GM19452 (cell line): ENCODE data around the gene HERC4.

ENCODE experiments used
- ATAC-seq: cut with Tn5 transposase; IDR thresholded peaks from one replicate; pipeline ENCODE4 v1.9.1; 2021; ENCODE audit not compliant: unreplicated experiment

HERC4 gene

DNA sequence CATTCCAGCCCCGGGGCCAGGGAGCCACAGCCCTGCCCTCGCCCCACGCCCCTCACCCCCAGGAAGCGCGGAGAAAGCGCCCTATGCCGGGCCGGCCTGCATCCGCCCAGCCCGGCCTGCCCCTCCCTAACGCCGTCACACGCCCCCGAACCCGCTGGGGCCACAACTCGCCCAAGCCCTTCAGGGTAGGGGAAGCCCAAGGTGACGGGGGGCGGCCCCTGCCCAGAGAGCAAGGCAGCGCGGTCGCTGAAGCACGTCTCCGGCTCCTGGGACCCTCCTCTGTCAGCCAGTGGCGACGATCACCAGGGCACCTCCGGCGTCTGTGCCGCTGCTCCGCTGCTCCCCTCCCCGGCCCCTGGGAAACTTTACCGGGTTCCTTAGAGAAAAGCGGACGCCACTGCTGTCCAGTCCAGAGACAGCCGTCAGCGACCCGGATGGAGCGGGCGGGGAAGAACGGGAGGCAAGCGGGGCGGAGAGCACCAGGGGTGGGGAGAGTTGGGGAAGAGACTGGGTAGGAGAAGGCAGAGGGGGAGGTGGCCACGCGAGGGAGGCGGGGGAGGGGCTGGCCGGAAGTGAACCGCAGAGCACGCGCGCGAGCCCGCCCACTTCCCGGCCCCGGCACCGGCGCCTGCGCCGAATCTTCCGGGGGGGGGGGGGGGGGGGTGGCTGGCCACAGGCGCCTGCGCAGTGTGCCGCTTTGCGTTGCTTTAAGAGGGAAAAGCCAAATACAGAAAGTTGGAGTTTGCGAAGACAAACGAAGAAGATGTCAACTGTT lies at the start of gene HERC4:
TSS of gene HERC4 (minus strand) at position 509 of the 775 bp plus-strand sequence. CDS start 2,175 bp downstream, outside the sequence.
- peak; percentile 89 for ATAC-seq

GRCh38 chr10:68124718-68125117 lies 49.6 kb upstream of the HERC4 start:
- ATAC-seq: no peak

- ATAC-seq: no peak
Measured at GRCh38 chr10:68121852-68122251, 46.8 kb upstream of the HERC4 start.

- no peak for ATAC-seq
Measured at GRCh38 chr10:68121020-68121743, 46.1 kb upstream of the HERC4 start.

- ATAC-seq: no peak
Measured at GRCh38 chr10:68118657-68119056, 43.6 kb upstream of the HERC4 start.

GRCh38 chr10:68112837-68113236 lies 37.8 kb upstream of the HERC4 start:
- ATAC-seq: no peak

DNA sequence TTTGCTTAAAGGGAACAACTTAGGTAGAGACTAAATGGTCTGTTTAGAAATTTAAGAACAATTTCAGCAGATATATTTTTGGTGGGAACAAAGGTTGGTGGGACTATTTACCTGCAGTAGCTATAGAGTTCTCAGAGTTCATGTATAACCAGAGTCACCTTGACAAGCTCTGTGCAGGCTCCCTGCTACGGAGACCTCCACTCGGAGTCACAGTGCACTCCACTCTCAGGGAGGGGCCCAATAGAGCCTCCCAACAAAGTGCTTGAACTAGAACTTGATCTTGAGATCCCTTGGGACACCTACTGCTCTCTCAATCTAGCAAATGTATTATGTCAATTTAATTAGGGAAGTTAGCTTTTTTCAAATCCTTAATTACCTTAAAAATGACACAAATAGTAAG lies 36.5 kb upstream of the HERC4 start:
- no peak for ATAC-seq

DNA sequence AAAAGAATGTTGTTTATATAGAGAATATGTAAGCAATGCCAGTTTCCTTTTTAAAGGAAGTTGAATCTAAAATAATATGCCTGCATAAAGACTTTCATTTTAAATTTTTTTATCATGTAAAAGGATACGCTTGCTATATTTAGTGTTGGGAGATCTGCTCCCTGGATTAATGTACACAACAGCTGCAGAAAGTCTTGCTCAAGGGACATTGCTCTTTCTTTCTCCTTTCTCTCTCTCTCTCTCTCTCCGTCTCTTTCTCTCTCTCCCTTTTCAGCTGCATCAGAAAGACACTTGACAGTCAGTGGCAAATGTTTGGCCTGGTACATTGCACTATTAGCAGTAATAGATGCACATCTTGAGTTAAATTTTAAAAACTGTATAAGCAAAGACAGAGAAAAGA lies 34.9 kb upstream of the HERC4 start:
- no peak for ATAC-seq

DNA sequence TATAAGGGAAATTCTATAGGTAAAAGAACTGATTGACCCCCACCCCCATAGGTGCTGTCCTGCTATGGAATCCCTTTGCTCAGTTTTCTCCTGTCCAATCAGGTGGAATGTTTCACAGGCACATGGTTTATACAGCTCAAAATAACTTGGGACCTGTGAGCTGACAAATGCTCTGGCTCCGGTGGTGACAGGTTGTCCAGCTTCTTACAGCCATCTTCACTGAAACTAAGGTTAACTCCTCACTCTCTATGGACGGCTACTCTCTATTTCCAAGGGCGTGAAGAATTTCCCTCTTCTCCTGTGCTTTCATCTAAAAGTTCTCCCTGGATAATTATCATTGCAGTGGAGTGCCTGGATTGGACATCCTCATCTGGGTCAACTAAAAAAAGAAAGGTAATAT lies 34.2 kb upstream of the HERC4 start, which contains the start of gene MYPN:
TSS of gene MYPN (plus strand) at position 158 of the 400 bp plus-strand sequence. CDS start 11,951 bp downstream, outside the sequence.
- ATAC-seq: no peak

DNA sequence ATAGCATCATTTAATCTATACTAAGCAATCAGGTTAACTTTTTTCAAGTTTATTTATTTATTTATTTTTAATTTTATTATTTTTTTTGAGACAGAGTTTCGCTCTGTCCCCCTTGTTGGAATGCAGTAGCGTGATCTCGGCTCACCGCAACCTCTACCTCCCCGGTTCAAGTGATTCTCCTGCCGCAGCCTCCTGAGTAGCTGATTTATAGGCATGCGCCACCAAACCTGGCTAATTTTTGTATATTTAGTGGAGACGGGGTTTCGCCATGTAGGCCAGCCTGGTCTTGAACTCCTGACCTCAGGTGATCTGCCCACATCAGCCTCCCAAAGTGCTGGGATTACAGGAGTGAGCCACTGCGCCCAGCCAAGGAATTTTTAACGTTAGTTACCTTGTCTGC lies 33.6 kb upstream of the HERC4 start:
- ATAC-seq: no peak

DNA sequence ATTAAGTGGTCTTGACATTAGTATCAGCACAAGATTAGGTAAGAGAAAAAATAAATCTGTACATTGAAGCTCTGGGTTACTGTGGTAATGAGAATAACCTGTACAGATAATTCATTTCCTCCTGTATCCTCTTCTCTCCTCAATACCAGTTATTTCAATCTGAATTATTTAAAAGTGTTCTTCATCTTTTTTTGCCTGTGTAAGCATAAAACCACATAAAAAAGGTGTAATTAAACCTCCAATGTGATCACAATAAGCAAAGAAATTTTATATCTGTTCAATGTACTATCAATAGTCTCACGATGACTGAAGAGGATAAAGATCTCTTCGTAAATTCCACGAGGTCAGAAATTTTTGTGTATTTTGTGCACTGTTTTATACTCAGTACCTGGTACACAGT lies 33.0 kb upstream of the HERC4 start:
- no peak for ATAC-seq

GRCh38 chr10:68107651-68108050 lies 32.6 kb upstream of the HERC4 start:
- ATAC-seq: no peak

- ATAC-seq: no peak
Measured at GRCh38 chr10:68106656-68107055, 31.6 kb upstream of the HERC4 start.

GRCh38 chr10:68105820-68106219 lies 30.7 kb upstream of the HERC4 start:
- no peak for ATAC-seq

DNA sequence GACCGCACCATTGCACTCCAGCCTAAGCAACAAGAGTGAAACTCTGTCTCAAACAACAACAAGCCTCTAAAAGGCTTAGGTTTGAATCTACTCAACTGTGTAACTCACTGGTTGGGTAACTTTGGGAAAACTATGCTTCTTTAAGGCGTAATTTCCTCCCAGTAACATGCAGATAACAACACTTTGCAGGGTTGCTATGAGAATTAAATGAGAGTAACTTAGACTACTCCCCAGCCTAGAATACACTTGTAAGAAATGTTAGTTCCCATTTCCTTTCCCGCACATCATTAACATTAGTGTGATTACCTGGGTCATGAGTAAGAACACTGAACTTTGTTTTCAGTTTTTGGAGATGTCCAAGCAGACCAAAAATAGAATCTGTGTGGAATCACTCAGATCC lies 28.8 kb upstream of the HERC4 start:
- no peak for ATAC-seq

DNA sequence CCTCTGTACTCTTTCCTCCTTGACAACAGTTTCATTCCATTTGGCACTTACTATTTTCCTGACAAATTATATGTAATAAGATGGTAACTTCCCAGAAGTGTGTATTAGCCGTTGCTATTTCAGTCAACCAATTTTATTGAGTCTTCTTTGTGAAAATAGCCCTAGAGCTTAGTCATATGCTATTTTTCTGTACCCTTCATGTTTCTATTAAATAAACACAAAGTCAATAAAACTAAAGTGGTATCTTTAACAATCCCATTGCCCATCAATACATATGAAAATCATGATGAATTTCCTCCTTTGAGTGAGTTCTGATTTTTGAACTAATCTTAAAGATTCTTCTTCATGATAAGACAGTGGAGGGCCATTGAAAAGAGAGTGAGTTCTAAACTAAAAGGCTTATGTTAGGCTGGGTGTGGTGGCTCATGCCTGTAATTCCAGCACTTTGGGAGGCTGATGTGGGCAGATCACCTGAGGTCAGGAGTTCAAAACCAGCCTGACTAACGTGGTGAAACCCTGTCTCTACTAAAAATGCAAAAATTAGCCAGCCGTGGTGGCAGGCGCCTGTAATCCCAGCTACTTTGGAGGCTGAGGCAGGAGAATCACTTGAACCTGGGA lies 28.3 kb upstream of the HERC4 start:
- no peak for ATAC-seq

DNA sequence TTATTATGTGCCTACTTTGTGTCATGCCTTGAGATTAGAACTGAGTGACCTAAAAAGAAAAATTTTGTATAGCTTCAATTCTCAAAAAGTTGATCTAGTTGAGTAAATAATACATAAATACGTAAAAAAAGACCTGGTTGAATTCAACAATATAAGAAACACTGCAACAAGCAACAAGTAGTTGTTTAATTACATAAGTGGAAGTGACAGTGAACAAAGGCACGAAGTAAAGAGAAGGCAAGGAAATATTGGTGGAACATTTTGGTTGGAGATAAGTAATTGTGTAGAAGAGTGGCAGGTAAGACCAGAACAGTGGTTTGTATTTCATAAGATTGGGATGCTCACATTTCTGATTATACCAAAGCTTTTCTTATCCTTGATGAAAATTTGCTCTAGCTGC lies 26.0 kb upstream of the HERC4 start:
- no peak for ATAC-seq

- ATAC-seq: no peak
Measured at GRCh38 chr10:68099736-68100135, 24.7 kb upstream of the HERC4 start.

DNA sequence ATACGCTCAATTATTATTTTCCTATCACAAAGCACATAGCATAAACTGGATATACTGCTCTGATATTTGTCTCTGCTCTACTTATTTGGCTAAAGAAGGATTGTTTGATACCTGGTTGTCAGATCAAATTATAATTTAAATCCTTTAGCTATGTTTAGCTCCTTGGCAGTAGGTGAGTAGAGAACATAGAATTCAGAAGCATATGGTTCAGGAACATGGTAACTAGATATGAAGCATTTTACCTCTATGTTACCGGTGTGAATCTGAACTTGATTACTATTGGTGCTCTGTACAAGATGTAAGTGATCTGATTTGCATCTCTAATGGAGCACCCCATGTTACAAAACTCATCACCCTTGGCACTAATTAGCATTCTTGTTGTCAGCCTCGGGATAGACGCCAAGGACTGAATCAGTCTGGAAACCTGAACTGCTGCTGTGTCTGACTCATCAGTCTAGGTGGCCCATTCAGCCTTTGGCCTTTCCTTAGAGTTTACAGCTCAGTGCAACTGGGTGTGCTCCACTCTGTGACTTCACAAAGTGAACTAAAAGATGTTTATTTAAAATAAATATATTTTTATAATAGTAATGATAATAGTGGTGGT lies 21.9 kb upstream of the HERC4 start:
- no peak for ATAC-seq

DNA sequence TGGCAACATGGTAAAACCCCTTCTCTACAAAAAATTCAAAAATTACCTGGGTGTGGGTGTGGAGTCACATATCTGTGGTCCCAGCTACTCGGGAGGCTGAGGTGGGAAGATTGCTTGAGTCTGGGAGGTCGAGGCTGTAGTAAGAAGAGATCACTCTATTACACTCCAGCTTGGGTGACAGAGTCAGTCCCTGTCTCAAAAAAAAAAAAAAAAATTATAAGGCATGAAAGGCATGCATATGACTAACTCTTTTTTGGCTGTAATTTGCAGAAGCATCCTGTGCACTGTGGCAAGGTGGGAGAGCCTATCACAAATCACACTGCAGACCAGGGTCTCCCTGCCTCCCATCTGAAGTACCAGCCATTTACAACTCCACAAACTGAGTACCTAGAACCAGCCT lies 20.1 kb upstream of the HERC4 start:
- ATAC-seq: no peak

DNA sequence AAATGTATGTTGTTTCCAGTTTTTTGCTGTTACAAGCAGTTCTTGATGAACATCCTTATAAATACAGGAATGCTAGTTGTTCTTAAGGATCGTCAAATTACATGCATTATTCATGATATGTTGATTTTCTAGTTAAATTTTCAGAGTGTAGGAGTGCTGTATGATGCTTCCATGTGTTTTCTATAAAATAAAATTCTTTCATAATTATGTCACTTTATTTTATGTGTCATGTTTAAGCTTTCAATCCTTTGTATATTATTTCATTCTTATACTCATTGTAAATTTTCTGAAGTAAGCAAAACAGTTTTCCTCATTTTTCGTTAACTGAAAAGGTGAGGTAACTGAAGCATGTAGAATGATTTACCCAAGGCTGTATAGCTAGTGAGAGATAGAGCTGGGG lies 17.4 kb upstream of the HERC4 start:
- no peak for ATAC-seq

- ATAC-seq: no peak
Measured at GRCh38 chr10:68090586-68090985, 15.5 kb upstream of the HERC4 start.
